Measurements from ENCODE around the gene SSTR3. TPM values are rescaled to one million over a fixed set of nuclear protein-coding genes. Genes with fewer than 3 reads are reported as not detected.
A peak's percentile ranks its signal among the peaks of the same experiment; 100 is the strongest.

Gene SSTR3
- total and polyA plus RNA-seq, 2 donors from 2014 or later: 0.13 to 0.56 TPM

GRCh38 chr22:37206118-37206840 is 6.0 kb downstream of the SSTR3 start:
- Histone ChIP-seq H3K27ac (ENCODE audit: low read depth in 2 of 2, low read length in 2 of 2) (no peak overlapping the region), H3K9me3 (ENCODE audit: control insufficient read depth in 2 of 3, insufficient read depth in 1 of 3, low read length in 3 of 3) (no peaks in the 10 kb centered on the region), H3K36me3 (ENCODE audit: control insufficient read depth in 2 of 3, insufficient read depth in 3 of 3, low read length in 3 of 3) (no peaks in the 10 kb centered on the region), H3K4me3 (ENCODE audit: low read length in 3 of 3) (no peak overlapping the region), H3K9ac (ENCODE audit: low read length in 3 of 3) (no peak overlapping the region), H3K4me1 (ENCODE audit: control insufficient read depth in 2 of 3, insufficient read depth in 2 of 3, low read depth in 1 of 3, low read length in 3 of 3) (no peaks in the 10 kb centered on the region), H3K27me3 (ENCODE audit: control insufficient read depth, insufficient read depth, low read length) (no peaks in the 10 kb centered on the region)
- DNase-seq: peak in 2 of 5 donors; percentile 28 to 65
- TF ChIP-seq CTCF (IDR thresholded peaks at IDR 0.05; ENCODE audit: borderline replicate concordance, extremely low read depth, insufficient read depth): no peak
- FAIRE-seq: no peak
- intact Hi-C loops (cut with DNase I): loop anchor here (10.0 kb wide), 1 partner anchor 121 kb away; no protein-coding TSS in a partner anchor

GRCh38 chr22:37205046-37205445 is 7.2 kb downstream of the SSTR3 start:
- Histone ChIP-seq H3K9me3 (ENCODE audit: control insufficient read depth in 2 of 3, insufficient read depth in 1 of 3, low read length in 3 of 3) (no peaks in the 10 kb centered on the region), H3K27ac (ENCODE audit: low read depth in 2 of 2, low read length in 2 of 2) (no peak overlapping the region), H3K36me3 (ENCODE audit: control insufficient read depth in 2 of 3, insufficient read depth in 3 of 3, low read length in 3 of 3) (no peaks in the 10 kb centered on the region), H3K4me1 (ENCODE audit: control insufficient read depth in 2 of 3, insufficient read depth in 2 of 3, low read depth in 1 of 3, low read length in 3 of 3) (no peaks in the 10 kb centered on the region), H3K9ac (ENCODE audit: low read length in 3 of 3) (no peak overlapping the region), H3K4me3 (ENCODE audit: low read length in 3 of 3) (no peak overlapping the region), H3K27me3 (ENCODE audit: control insufficient read depth, insufficient read depth, low read length) (no peaks in the 10 kb centered on the region)
- TF ChIP-seq CTCF (IDR thresholded peaks at IDR 0.05; ENCODE audit: borderline replicate concordance, extremely low read depth, insufficient read depth): no peak
- DNase-seq (peak in 2 of 5 donors; percentile 26 to 48), FAIRE-seq (no peak)
- intact Hi-C loops (cut with DNase I): loop anchor here (10.0 kb wide), 1 partner anchor 120 kb away; no protein-coding TSS in a partner anchor

GRCh38 chr22:37204045-37204655 is 8.1 kb downstream of the SSTR3 start:
- Histone ChIP-seq H3K9me3 (ENCODE audit: control insufficient read depth in 2 of 3, insufficient read depth in 1 of 3, low read length in 3 of 3) (no peaks in the 10 kb centered on the region), H3K9ac (ENCODE audit: low read length in 3 of 3) (no peak overlapping the region), H3K4me1 (ENCODE audit: control insufficient read depth in 2 of 3, insufficient read depth in 2 of 3, low read depth in 1 of 3, low read length in 3 of 3) (peaks cover 0 to 4% (median 4%) of the 10 kb centered on the region in 3 donors), H3K27me3 (ENCODE audit: control insufficient read depth, insufficient read depth, low read length) (no peaks in the 10 kb centered on the region), H3K27ac (ENCODE audit: low read depth in 2 of 2, low read length in 2 of 2) (no peak overlapping the region), H3K36me3 (ENCODE audit: control insufficient read depth in 2 of 3, insufficient read depth in 3 of 3, low read length in 3 of 3) (no peaks in the 10 kb centered on the region), H3K4me3 (ENCODE audit: low read length in 3 of 3) (no peak overlapping the region)
- FAIRE-seq (no peak), DNase-seq (peak in 2 of 5 donors; percentile 41 to 51)
- intact Hi-C loops (cut with DNase I): loop anchor here (10.0 kb wide), 1 partner anchor 119 kb away; no protein-coding TSS in a partner anchor
- no peak for TF ChIP-seq CTCF (IDR thresholded peaks at IDR 0.05; ENCODE audit: borderline replicate concordance, extremely low read depth, insufficient read depth)

Measured in kidney (tissue), 14 donors.